SU-DHL-6 (cell line): ENCODE data around the gene DBNDD1.

Experiments
- EZH2phosphoT487 ChIP-seq: fragments of 200-600 bp; sonication (generic), shearing (Covaris generic); conservative IDR thresholded peaks from 2 replicates; pipeline ENCODE4 v1.6.1; 2018; ENCODE audit warnings: mild to moderate bottlenecking, antibody characterized with exemption, low read length, moderate library complexity, mixed read lengths
- TF ChIP-seq, protein P1 (sequence below): fragments of 200-600 bp; sonication (generic); IDR thresholded peaks from one replicate; pipeline ENCODE4 v1.5.1; 2017; ENCODE audit warnings: antibody characterized with exemption, mild to moderate bottlenecking, low read length, moderate library complexity; ENCODE audit not compliant: insufficient read depth, poor library complexity, severe bottlenecking

DNA sequence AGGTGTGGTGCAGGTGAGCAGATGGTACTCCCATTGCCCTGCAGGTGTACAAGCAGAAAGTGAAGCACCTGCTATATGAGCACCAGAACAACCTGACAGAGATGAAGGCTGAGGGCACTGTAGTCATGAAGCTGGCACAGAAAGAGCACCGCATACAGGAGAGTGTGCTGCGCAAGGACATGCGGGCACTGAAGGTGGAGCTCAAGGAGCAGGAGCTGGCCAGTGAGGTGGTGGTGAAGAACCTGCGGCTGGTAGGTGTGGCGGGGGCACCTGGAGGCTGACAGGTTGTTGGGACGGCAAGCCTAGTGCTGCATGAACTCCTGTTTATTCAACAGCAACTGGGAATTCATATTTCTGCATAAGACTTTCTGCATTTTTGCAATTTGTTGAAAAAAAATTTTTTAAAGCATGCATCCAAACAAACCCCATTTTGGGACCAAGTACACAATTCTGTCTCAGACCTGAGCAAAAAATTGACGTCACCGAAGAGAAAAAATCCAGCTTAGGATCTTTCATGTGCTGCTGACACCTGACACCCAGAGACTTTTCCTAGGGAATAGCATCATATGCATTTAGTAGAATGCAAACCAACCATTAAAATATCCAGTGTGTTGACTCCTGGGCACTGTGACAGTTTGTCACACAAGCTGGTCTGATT, 13.5 kb upstream of the DBNDD1 start:
- TF ChIP-seq, protein P1, sequence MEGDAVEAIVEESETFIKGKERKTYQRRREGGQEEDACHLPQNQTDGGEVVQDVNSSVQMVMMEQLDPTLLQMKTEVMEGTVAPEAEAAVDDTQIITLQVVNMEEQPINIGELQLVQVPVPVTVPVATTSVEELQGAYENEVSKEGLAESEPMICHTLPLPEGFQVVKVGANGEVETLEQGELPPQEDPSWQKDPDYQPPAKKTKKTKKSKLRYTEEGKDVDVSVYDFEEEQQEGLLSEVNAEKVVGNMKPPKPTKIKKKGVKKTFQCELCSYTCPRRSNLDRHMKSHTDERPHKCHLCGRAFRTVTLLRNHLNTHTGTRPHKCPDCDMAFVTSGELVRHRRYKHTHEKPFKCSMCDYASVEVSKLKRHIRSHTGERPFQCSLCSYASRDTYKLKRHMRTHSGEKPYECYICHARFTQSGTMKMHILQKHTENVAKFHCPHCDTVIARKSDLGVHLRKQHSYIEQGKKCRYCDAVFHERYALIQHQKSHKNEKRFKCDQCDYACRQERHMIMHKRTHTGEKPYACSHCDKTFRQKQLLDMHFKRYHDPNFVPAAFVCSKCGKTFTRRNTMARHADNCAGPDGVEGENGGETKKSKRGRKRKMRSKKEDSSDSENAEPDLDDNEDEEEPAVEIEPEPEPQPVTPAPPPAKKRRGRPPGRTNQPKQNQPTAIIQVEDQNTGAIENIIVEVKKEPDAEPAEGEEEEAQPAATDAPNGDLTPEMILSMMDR: no peak
- TF ChIP-seq EZH2phosphoT487: no peak
